GM12865 (cell line): ENCODE data around the gene DENND10.

ENCODE experiments used
- DNase-seq: peaks from one replicate; pipeline ENCODE4 v3.0.0; 2010; ENCODE audit warnings: low read depth
- H3K4me3 ChIP-seq: 2 replicates; pipeline ENCODE4 v1.5.1; 2011; ENCODE audit warnings: mild to moderate bottlenecking, low read depth, low read length, control low read depth
- CTCF ChIP-seq: IDR thresholded peaks from 2 replicates; pipeline ENCODE4 v1.5.1; 2011; ENCODE audit warnings: low read length, control low read depth, low read depth, inconsistent platforms; ENCODE audit not compliant: insufficient read depth; ENCODE audit errors: missing control alignments

The DENND10 gene

GRCh38 chr10:119112056-119112455 is 8.1 kb downstream of the DENND10 start:
- TF ChIP-seq CTCF, result no peak
- no peak for DNase-seq
- no peak overlapping the region for H3K4me3 ChIP-seq

GRCh38 chr10:119113751-119114732 is 10.1 kb downstream of the DENND10 start:
- no peak for TF ChIP-seq CTCF
- H3K4me3 ChIP-seq, result no peak overlapping the region
- no peak for DNase-seq

GRCh38 chr10:119115926-119116325 is 12.0 kb downstream of the DENND10 start:
- DNase-seq, result no peak
- TF ChIP-seq CTCF, result no peak
- no peak overlapping the region for H3K4me3 ChIP-seq

GRCh38 chr10:119116326-119116951 is 12.5 kb downstream of the DENND10 start:
- no peak for DNase-seq
- no peak overlapping the region for H3K4me3 ChIP-seq
- no peak for TF ChIP-seq CTCF

- no peak overlapping the region for H3K4me3 ChIP-seq
- DNase-seq, result no peak
Observed at GRCh38 chr10:119118231-119118630, 14.3 kb downstream of the DENND10 start.

GRCh38 chr10:119119400-119119799 is 15.5 kb downstream of the DENND10 start:
- no peak for TF ChIP-seq CTCF

More at GRCh38 chr10:119118231-119118630, 14.3 kb downstream of the DENND10 start:
- TF ChIP-seq CTCF, result no peak

More at GRCh38 chr10:119119400-119119799, 15.5 kb downstream of the DENND10 start:
- no peak for DNase-seq
- no peak overlapping the region for H3K4me3 ChIP-seq
